CD14-positive monocyte (primary cell): ENCODE measurements around the gene SEL1L3. TPM values are rescaled to one million over a fixed set of nuclear protein-coding genes. Genes with fewer than 3 reads are reported as not detected.

Experiments
- DNase-seq, 3 donors: peaks; one replicate each; pipeline ENCODE4 v3.0.0-alpha.2; 2011 to 2022
- H2AFZ ChIP-seq: 2 replicates; pipeline ENCODE4 v1.6.0; 2012; ENCODE audit warnings: mild to moderate bottlenecking, low read depth, low read length, inconsistent platforms; ENCODE audit not compliant: insufficient read depth, poor library complexity, severe bottlenecking
- H3K27ac ChIP-seq, 2 donors: 1 replicate in 1 of 2; 2 replicates in 1 of 2; pipeline ENCODE4 v1.5.1; 2012 to 2013; ENCODE audit warnings: low read length in 2 of 2, control low read depth in 1 of 2, inconsistent platforms in 1 of 2, low read depth in 1 of 2, mild to moderate bottlenecking in 1 of 2
- H3K27me3 ChIP-seq, 2 donors: one replicate each; pipeline versions ENCODE4 v1.6.0 to v1.6.1; 2011 to 2013; ENCODE audit warnings: low read length in 2 of 2; ENCODE audit not compliant: control insufficient read depth in 2 of 2, insufficient read depth in 2 of 2
- H3K36me3 ChIP-seq, 2 donors: replicated peaks in 1 of 2; 1 replicate in 1 of 2; 2 replicates in 1 of 2; pipeline versions ENCODE4 v1.5.1 to v1.6.1; 2012 to 2013; ENCODE audit warnings: low read length in 2 of 2, control low read depth in 1 of 2, inconsistent platforms in 1 of 2, mild to moderate bottlenecking in 1 of 2; ENCODE audit not compliant: insufficient read depth in 2 of 2, control insufficient read depth in 1 of 2
- H3K4me1 ChIP-seq, 2 donors: 1 replicate in 1 of 2; 2 replicates in 1 of 2; pipeline versions ENCODE4 v1.5.1 to v1.6.1; 2012 to 2013; ENCODE audit warnings: low read length in 2 of 2, control low read depth in 1 of 2, inconsistent platforms in 1 of 2, mild to moderate bottlenecking in 1 of 2, moderate library complexity in 1 of 2; ENCODE audit not compliant: insufficient read depth in 2 of 2, control insufficient read depth in 1 of 2
- H3K4me2 ChIP-seq: replicated peaks from 2 replicates; pipeline ENCODE3; 2012; ENCODE audit warnings: low read length, moderate library complexity, mild to moderate bottlenecking; ENCODE audit not compliant: poor library complexity, severe bottlenecking; ENCODE audit errors: extremely low read depth
- H3K4me3 ChIP-seq, 3 experiments: fragments of 200-600 bp in 1 of 3; sonication (generic) in 1 of 3; replicated peaks in 1 of 3; 1 replicate in 2 of 3; 2 replicates in 1 of 3; pipeline ENCODE4 v1.5.1; 2011 to 2013; ENCODE audit warnings: low read length in 3 of 3, mild to moderate bottlenecking in 3 of 3, control low read depth in 2 of 3, low read depth in 2 of 3, inconsistent platforms in 1 of 3, moderate library complexity in 1 of 3
- H3K79me2 ChIP-seq: 2 replicates; pipeline ENCODE4 v1.6.0; 2012; ENCODE audit warnings: mild to moderate bottlenecking, control low read depth, inconsistent platforms, low read length, moderate library complexity; ENCODE audit not compliant: insufficient read depth
- H3K9ac ChIP-seq: 2 replicates; pipeline ENCODE4 v1.6.0; 2017; ENCODE audit warnings: low read length, mild to moderate bottlenecking; ENCODE audit not compliant: insufficient read depth, poor library complexity, severe bottlenecking
- H3K9me3 ChIP-seq, 2 donors: replicated peaks in 1 of 2; 1 replicate in 1 of 2; 2 replicates in 1 of 2; pipeline versions ENCODE4 v1.5.1 to v1.6.1; 2012 to 2013; ENCODE audit warnings: low read length in 2 of 2, control low read depth in 1 of 2; ENCODE audit not compliant: control insufficient read depth in 1 of 2, insufficient read depth in 1 of 2
- H4K20me1 ChIP-seq: 2 replicates; pipeline ENCODE4 v1.6.0; 2012; ENCODE audit warnings: mild to moderate bottlenecking, low read length, control low read depth, moderate library complexity; ENCODE audit not compliant: insufficient read depth
- H3K27ac Mint-ChIP-seq, 7 donors: one replicate each; pipeline ENCODE4 v1.8.0; 2020; ENCODE audit warnings: mild to moderate bottlenecking in 7 of 7, mixed read lengths in 7 of 7, moderate library complexity in 6 of 7, inconsistent platforms in 2 of 7
- H3K27me3 Mint-ChIP-seq, 3 donors: one replicate each; pipeline ENCODE4 v1.8.0; 2021 to 2022; ENCODE audit warnings: low read depth in 3 of 3, mild to moderate bottlenecking in 3 of 3, mixed read lengths in 3 of 3, moderate library complexity in 3 of 3, inconsistent platforms in 1 of 3
- H3K36me3 Mint-ChIP-seq, 2 donors: one replicate each; pipeline ENCODE4 v1.8.0; 2020; ENCODE audit warnings: mixed read lengths in 2 of 2, inconsistent platforms in 1 of 2, mild to moderate bottlenecking in 1 of 2
- H3K4me1 Mint-ChIP-seq: one replicate; pipeline ENCODE4 v1.8.0; 2020; ENCODE audit warnings: mild to moderate bottlenecking, mixed read lengths
- H3K4me3 Mint-ChIP-seq, 2 donors: one replicate each; pipeline ENCODE4 v1.8.0; 2020; ENCODE audit warnings: mild to moderate bottlenecking in 2 of 2, mixed read lengths in 2 of 2, moderate library complexity in 1 of 2
- H3K9me3 Mint-ChIP-seq, 7 donors: one replicate each; pipeline ENCODE4 v1.8.0; 2020 to 2022; ENCODE audit warnings: mixed read lengths in 7 of 7, mild to moderate bottlenecking in 6 of 7, moderate library complexity in 6 of 7, inconsistent platforms in 2 of 7
- WGBS: methylation state at CpG from one replicate; pipeline ENCODE4 v1.1.5; 2013; ENCODE audit warnings: missing lambda C conversion rate; ENCODE audit not compliant: insufficient coverage; 5-methylcytosine and 5-hydroxymethylcytosine counted together
- intact Hi-C, 2 donors: fragments of 100-400 bp; cut with micrococcal nuclease; formaldehyde crosslinking; loops; one replicate each; pipeline versions ENCODE4 v1.15.0 to v1.15.1; 2023
- polyA plus RNA-seq, 3 donors: library from polyadenylated mRNA; depleted of rRNA in 1 of 3; unstranded in 2 of 3; stranded (reverse) in 1 of 3; fragments of 300-500 nt in 2 of 3; fragments of >200 nt in 1 of 3; fragmentation: Illumina TruSeq in 2 of 3; gene quantifications; 1 replicate in 2 of 3; 2 replicates in 1 of 3; pipeline ENCODE4 v1.2.3, GENCODE V29; 2012 to 2021
- TF ChIP-seq, protein P1 (sequence below): fragments of 200-600 bp; IDR thresholded peaks from one replicate; pipeline ENCODE4 v1.8.0; 2022; ENCODE audit warnings: antibody characterized with exemption, mild to moderate bottlenecking

The SEL1L3 gene
- polyA plus RNA-seq, 3 donors = 0.61 to 2.2 (median 1.7) TPM

- Histone ChIP-seq H3K4me2 (peak overlapping the region; percentile 44), H2AFZ (peak overlapping the region; percentile 36), H3K4me1 (peaks cover 38 to 44% of the 10 kb centered on the region in 2 donors), H3K27ac (peak overlapping the region in 1 of 2 donors; percentile 61), H3K27me3 (no peaks in the 10 kb centered on the region), H3K4me3 (peak overlapping the region in 1 of 3 experiments; percentile 32), H3K9ac (no peak overlapping the region), H3K9me3 (no peaks in the 10 kb centered on the region), H4K20me1 (no peaks in the 10 kb centered on the region), H3K79me2 (no peaks in the 10 kb centered on the region), H3K36me3 (no peaks in the 10 kb centered on the region)
- Mint-ChIP-seq H3K27me3 (no peaks in the 10 kb centered on the region), H3K9me3 (peaks cover 0 to 3% (median 0%) of the 10 kb centered on the region in 7 donors), H3K4me3 (peak overlapping the region; percentile 21 to 59), H3K4me1 (peaks cover 46% of the 10 kb centered on the region), H3K27ac (peak overlapping the region; percentile 38 to 78 (median 64)), H3K36me3 (peaks cover 4 to 5% of the 10 kb centered on the region in 2 donors)
- TF ChIP-seq, protein P1, sequence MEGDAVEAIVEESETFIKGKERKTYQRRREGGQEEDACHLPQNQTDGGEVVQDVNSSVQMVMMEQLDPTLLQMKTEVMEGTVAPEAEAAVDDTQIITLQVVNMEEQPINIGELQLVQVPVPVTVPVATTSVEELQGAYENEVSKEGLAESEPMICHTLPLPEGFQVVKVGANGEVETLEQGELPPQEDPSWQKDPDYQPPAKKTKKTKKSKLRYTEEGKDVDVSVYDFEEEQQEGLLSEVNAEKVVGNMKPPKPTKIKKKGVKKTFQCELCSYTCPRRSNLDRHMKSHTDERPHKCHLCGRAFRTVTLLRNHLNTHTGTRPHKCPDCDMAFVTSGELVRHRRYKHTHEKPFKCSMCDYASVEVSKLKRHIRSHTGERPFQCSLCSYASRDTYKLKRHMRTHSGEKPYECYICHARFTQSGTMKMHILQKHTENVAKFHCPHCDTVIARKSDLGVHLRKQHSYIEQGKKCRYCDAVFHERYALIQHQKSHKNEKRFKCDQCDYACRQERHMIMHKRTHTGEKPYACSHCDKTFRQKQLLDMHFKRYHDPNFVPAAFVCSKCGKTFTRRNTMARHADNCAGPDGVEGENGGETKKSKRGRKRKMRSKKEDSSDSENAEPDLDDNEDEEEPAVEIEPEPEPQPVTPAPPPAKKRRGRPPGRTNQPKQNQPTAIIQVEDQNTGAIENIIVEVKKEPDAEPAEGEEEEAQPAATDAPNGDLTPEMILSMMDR = no peak
- DNase-seq = peak in 1 of 3 donors; percentile 19
- 0% methylated on average over 1 of the region's 7 CpGs for WGBS
- intact Hi-C loops = no loop called here
Observed at GRCh38 chr4:25879991-25880651, 17.3 kb upstream of the SEL1L3 start.

- Histone ChIP-seq H3K4me1 (peaks cover 38 to 43% of the 10 kb centered on the region in 2 donors), H4K20me1 (no peaks in the 10 kb centered on the region), H3K79me2 (no peaks in the 10 kb centered on the region), H3K9me3 (no peaks in the 10 kb centered on the region), H3K4me3 (no peak overlapping the region), H2AFZ (no peak overlapping the region), H3K36me3 (no peaks in the 10 kb centered on the region), H3K9ac (no peak overlapping the region), H3K4me2 (no peak overlapping the region), H3K27ac (peak overlapping the region in 1 of 2 donors; percentile 61), H3K27me3 (no peaks in the 10 kb centered on the region)
- Mint-ChIP-seq H3K27me3 (no peaks in the 10 kb centered on the region), H3K36me3 (peaks cover 4 to 5% of the 10 kb centered on the region in 2 donors), H3K9me3 (peaks cover 0 to 3% (median 0%) of the 10 kb centered on the region in 7 donors), H3K4me3 (no peak overlapping the region), H3K4me1 (peaks cover 42% of the 10 kb centered on the region), H3K27ac (peak overlapping the region in 6 of 7 donors; percentile 10 to 78 (median 64))
- intact Hi-C loops = no loop called here
- TF ChIP-seq, protein P1 = no peak
- WGBS = 94% methylated on average over 6 of the region's 6 CpGs
- DNase-seq = no peak
Observed at GRCh38 chr4:25879587-25879986, 16.8 kb upstream of the SEL1L3 start.
